ENCODE results near the gene NLK.

DNA sequence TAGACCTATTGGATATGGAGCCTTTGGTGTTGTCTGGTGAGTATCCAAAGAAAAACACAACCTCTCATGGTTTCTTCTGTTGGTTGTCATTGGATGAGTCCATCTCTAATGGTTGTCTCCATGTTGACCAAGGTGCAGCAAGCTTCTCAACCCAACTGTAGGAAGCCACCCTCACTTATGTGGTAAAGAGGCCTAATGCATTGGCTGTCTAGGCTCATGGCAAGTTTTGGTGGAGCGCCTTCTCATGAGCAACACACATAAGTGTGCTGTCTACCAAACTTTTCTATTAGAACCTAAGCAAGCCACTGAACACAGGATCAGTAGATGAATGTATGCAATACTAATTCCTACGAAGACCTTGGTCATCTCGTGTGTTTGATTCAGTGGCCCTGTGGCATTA is 819 bp downstream of the NLK start:
- TF ChIP-seq, protein P1, sequence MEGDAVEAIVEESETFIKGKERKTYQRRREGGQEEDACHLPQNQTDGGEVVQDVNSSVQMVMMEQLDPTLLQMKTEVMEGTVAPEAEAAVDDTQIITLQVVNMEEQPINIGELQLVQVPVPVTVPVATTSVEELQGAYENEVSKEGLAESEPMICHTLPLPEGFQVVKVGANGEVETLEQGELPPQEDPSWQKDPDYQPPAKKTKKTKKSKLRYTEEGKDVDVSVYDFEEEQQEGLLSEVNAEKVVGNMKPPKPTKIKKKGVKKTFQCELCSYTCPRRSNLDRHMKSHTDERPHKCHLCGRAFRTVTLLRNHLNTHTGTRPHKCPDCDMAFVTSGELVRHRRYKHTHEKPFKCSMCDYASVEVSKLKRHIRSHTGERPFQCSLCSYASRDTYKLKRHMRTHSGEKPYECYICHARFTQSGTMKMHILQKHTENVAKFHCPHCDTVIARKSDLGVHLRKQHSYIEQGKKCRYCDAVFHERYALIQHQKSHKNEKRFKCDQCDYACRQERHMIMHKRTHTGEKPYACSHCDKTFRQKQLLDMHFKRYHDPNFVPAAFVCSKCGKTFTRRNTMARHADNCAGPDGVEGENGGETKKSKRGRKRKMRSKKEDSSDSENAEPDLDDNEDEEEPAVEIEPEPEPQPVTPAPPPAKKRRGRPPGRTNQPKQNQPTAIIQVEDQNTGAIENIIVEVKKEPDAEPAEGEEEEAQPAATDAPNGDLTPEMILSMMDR (IDR thresholded peaks at IDR 0.05; ENCODE audit: insufficient read depth, low read length, poor library complexity, severe bottlenecking): no peak
- TF ChIP-seq EZH2phosphoT487 (conservative IDR thresholded peaks at IDR 0.05; ENCODE audit: low read length): no peak

Data from SU-DHL-6 (cell line).